OCI-LY7 (cell line): ENCODE data around the gene P2RX5. TPM values are rescaled to one million over a fixed set of nuclear protein-coding genes. Genes with fewer than 3 reads are reported as not detected.

Experiments
- BruUV-seq: library from RNA; stranded (reverse); fragments of 400-500 nt; replicated peaks from 2 replicates; lab custom pipeline; 2021; lab: Mats Ljungman, UMichigan
- CTCF ChIA-PET: fragments of 300-600 bp; sonication (Branson Sonifier 250); formaldehyde crosslinking; loops from one replicate; lab custom pipeline; 2022; ENCODE audit warnings: antibody characterized with exemption; ENCODE audit not compliant: unreplicated experiment; lab: Charles Lee
- POLR2A ChIA-PET: fragments of 300-600 bp; sonication (Branson Sonifier 250); formaldehyde crosslinking; loops from one replicate; lab custom pipeline; 2022; ENCODE audit warnings: antibody characterized with exemption; lab: Charles Lee
- DNase-seq: peaks from one replicate; pipeline ENCODE4 v3.0.0-alpha.2; 2015; ENCODE audit warnings: low spot score
- H2AFZ ChIP-seq: fragments of 200-600 bp; sonication (generic), shearing (Covaris generic); 2 replicates; pipeline ENCODE4 v1.6.1; 2014; ENCODE audit warnings: mild to moderate bottlenecking, antibody characterized with exemption, low read length, moderate library complexity
- H3K27ac ChIP-seq: fragments of 200-600 bp; sonication (generic); 2 replicates; pipeline ENCODE4 v1.5.1; 2014; ENCODE audit warnings: mixed run types, low read depth, mild to moderate bottlenecking, moderate library complexity, low read length, inconsistent platforms; ENCODE audit not compliant: poor library complexity, severe bottlenecking
- H3K36me3 ChIP-seq: fragments of 200-600 bp; sonication (generic); 2 replicates; pipeline ENCODE4 v1.6.1; 2014; ENCODE audit warnings: mild to moderate bottlenecking, antibody characterized with exemption, low read length, moderate library complexity, mixed read lengths; ENCODE audit not compliant: insufficient read depth
- H3K4me1 ChIP-seq: fragments of 200-600 bp; sonication (generic); 2 replicates; pipeline ENCODE4 v1.5.1; 2014; ENCODE audit warnings: mild to moderate bottlenecking, low read length; ENCODE audit not compliant: insufficient read depth, poor library complexity, severe bottlenecking
- H3K4me2 ChIP-seq: fragments of 200-600 bp; sonication (generic); 2 replicates; pipeline ENCODE4 v1.6.1; 2014; ENCODE audit warnings: mild to moderate bottlenecking, low read length
- H3K4me3 ChIP-seq: fragments of 200-600 bp; sonication (generic); 2 replicates; pipeline ENCODE4 v1.5.1; 2014; ENCODE audit warnings: mild to moderate bottlenecking, low read depth, low read length; ENCODE audit not compliant: poor library complexity, severe bottlenecking
- H3K79me2 ChIP-seq: fragments of 200-600 bp; sonication (generic); 2 replicates; pipeline ENCODE4 v1.6.1; 2016; ENCODE audit warnings: low read depth, mild to moderate bottlenecking, low read length, moderate library complexity, mixed read lengths; ENCODE audit not compliant: insufficient read depth
- H3K9me2 ChIP-seq: fragments of 200-600 bp; sonication (generic); 2 replicates; pipeline ENCODE4 v1.6.1; 2016; ENCODE audit warnings: mild to moderate bottlenecking, low read length, mixed read lengths; ENCODE audit not compliant: insufficient read depth
- H3K9me3 ChIP-seq: fragments of 200-600 bp; sonication (generic); 2 replicates; pipeline ENCODE4 v1.6.1; 2014; ENCODE audit warnings: mild to moderate bottlenecking, mixed run types, low read length, mixed read lengths
- H4K20me1 ChIP-seq: fragments of 200-600 bp; sonication (generic); 2 replicates; pipeline ENCODE4 v1.6.1; 2014; ENCODE audit warnings: mild to moderate bottlenecking, antibody characterized with exemption, low read length, moderate library complexity, mixed read lengths; ENCODE audit not compliant: insufficient read depth
- CTCF ChIP-seq: fragments of 200-600 bp; sonication (generic); conservative IDR thresholded peaks from 2 replicates; pipeline ENCODE4 v1.5.1; 2014; ENCODE audit warnings: mild to moderate bottlenecking, antibody characterized with exemption, low read length, moderate library complexity, mixed read lengths
- EZH2phosphoT487 ChIP-seq: fragments of 200-600 bp; sonication (generic); IDR thresholded peaks from 2 replicates; pipeline ENCODE4 v1.6.1; 2018; ENCODE audit warnings: low read depth, borderline replicate concordance, mild to moderate bottlenecking, mixed run types, antibody characterized with exemption, low read length, moderate library complexity, mixed read lengths
- intact Hi-C: fragments of 100-400 bp; cut with micrococcal nuclease; formaldehyde crosslinking; loops from one replicate; pipeline ENCODE4 v1.10.0; 2022; ENCODE audit not compliant: unreplicated experiment
- total RNA-seq, 2 experiments: library from RNA; depleted of rRNA in 1 of 2; stranded (reverse); fragments of >200 nt in 1 of 2; shearing (Covaris generic) in 1 of 2; gene quantifications; 2 replicates each; pipeline ENCODE4 v1.2.3, GENCODE V29; 2014 to 2022

P2RX5 gene
- total RNA-seq, 2 experiments from 2014 or later, result 150 to 195 TPM

- peaks cover 54% of the 10 kb centered on the region for H3K79me2 ChIP-seq
- no peak overlapping the region for H3K4me3 ChIP-seq
- H4K20me1 ChIP-seq, result 0 out of 2 replicates have a peak, but pooled peaks cover 4% of the 10 kb centered on the region
- POLR2A ChIA-PET, result interaction anchor here (0.6 kb wide), 1 partner anchor 32 kb away, joined by 4 read pairs; the partner anchor contains the start of gene HASPIN
- peak overlapping the region; percentile 28 for H3K27ac ChIP-seq
- peaks cover 60% of the 10 kb centered on the region for H3K4me1 ChIP-seq
- TF ChIP-seq CTCF (peak; percentile 41), EZH2phosphoT487 (no peak)
- H3K9me3 ChIP-seq, result no peaks in the 10 kb centered on the region
- peak; percentile 59 for DNase-seq
- H3K9me2 ChIP-seq, result no peaks in the 10 kb centered on the region
- intact Hi-C loops, result no loop called here
- no peak overlapping the region for H2AFZ ChIP-seq
- peak overlapping the region; percentile 15; the same call in 1 of the 2 replicates for H3K4me2 ChIP-seq
- CTCF ChIA-PET, result no interaction called here
- BruUV-seq, result no TSS peak
- H3K36me3 ChIP-seq, result peaks cover 52% of the 10 kb centered on the region
These were observed 4.3 kb downstream of the P2RX5 start for GRCh38 chr17:3691617-3692067.

DNA sequence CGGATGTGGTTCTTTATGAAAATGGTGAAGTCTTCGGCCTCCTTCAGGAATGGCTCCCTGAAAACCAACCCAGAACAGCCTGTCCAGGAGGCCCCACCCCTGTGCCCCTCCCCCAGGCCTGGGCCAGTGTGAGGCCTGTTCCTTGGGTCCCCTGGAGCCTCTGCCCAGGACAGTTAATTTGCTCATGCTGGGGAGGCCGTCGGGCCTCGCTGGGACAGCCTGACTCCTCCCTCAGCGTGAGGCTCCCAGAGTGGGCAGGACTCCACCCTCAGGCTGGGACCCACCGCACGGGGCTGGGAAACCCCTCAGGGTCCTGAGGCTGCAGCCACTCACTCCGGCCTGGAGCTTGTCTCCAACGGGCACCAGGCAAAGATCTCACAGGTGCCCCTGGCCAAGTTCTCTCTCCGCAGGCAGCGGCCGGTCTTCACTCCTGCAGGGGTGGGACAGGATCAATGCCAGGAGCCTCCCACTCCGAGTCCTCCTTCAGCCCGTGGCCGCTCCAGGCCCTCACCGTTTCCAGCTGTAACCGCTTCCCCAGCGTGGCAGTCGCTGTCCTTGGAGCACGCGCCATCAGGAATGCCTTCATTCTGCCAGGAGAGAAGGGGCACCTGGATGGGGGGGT lies 5.8 kb downstream of the P2RX5 start:
- H3K36me3 ChIP-seq, result peaks cover 54% of the 10 kb centered on the region
- no peak overlapping the region for H2AFZ ChIP-seq
- peak overlapping the region; percentile 15; the same call in 1 of the 2 replicates for H3K4me2 ChIP-seq
- intact Hi-C loops, result no loop called here
- H4K20me1 ChIP-seq, result 0 out of 2 replicates have a peak, but pooled peaks cover 4% of the 10 kb centered on the region
- peaks cover 60% of the 10 kb centered on the region for H3K4me1 ChIP-seq
- ChIA-PET POLR2A (no interaction called here), CTCF (no interaction called here)
- DNase-seq, result no peak
- H3K4me3 ChIP-seq, result no peak overlapping the region
- peak overlapping the region; percentile 22 for H3K27ac ChIP-seq
- TF ChIP-seq CTCF (no peak), EZH2phosphoT487 (no peak)
- H3K9me2 ChIP-seq, result no peaks in the 10 kb centered on the region
- peaks cover 48% of the 10 kb centered on the region for H3K79me2 ChIP-seq
- BruUV-seq, result no TSS peak
- H3K9me3 ChIP-seq, result no peaks in the 10 kb centered on the region
